GM12873 (cell line): ENCODE data around the gene PTPRT.

Experiments used
- CTCF ChIP-seq: IDR thresholded peaks from 2 replicates; pipeline ENCODE4 v1.5.1; 2012; ENCODE audit warnings: low read depth, mild to moderate bottlenecking, moderate library complexity, low read length, control low read depth; ENCODE audit not compliant: insufficient read depth; ENCODE audit errors: missing control alignments

Gene PTPRT

DNA sequence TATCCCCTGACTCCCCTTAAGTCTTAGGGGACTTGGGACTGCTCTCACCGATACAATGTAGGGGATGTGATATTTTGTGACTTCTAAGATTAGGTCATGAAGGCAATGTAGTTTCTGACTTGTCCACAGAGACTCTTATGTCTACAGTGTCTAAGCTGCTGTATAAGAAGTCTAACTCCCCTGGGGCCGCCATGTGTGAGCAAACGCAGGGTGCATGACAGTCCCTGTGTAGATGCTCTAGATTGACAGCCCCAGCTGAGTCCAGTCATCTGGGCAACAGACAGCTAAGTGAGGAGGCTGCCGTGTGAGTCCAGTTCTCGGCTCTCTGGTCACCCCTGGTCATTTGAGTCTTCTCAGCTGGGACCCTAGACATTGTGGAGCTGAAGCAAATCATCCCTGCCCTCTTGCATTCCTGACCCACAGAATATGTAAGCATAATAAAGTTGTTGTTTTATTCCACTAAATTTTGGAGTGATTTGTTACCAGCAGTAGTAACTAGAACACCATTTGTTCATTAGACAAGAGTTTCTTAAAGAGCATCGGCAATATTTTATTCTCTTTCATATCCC, 828.2 kb downstream of the PTPRT start:
- no peak for TF ChIP-seq CTCF

DNA sequence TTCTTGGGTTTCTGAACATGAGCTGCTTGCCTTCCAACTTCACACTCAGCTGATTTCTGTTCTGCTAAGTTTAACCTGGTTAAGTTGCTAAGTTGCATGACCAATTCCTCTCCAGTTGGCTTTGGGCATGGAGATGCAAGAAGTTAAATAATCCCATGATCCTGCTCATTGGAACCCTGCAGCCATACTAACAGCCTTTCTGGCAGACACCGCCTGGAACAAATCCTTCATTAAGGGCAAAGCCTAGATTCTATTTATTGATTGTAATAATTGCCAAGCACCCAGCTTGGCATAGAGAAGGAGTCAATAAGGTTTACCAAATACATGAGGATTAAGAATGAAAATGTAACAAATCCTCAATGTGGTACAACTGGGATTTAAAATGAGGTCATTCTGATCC, 829.1 kb downstream of the PTPRT start:
- TF ChIP-seq CTCF = no peak

DNA sequence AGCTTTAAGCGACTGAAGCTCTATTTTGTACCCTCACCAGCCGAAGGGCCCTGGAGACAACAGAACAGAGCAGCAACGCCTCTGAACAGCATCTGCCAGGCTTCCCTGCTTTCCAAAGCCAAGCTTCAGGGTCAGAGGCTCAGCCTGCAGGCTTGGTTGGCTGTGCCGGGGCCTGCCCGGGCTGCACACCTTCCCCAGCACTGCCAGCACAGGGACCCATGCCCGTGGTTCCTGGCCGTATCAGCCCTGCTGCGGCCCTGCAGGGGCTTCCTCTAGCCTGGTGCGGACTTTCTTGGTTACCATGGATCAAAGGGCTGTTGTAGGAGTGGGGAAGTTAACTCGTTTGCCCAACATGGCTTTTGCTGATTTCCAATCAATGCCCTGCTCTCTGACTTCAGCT, 830.1 kb downstream of the PTPRT start:
- TF ChIP-seq CTCF = no peak

GRCh38 chr20:42352096-42352495, 837.6 kb downstream of the PTPRT start:
- TF ChIP-seq CTCF = no peak

- TF ChIP-seq CTCF = no peak
Observed at GRCh38 chr20:42350521-42350920, 839.2 kb downstream of the PTPRT start.

DNA sequence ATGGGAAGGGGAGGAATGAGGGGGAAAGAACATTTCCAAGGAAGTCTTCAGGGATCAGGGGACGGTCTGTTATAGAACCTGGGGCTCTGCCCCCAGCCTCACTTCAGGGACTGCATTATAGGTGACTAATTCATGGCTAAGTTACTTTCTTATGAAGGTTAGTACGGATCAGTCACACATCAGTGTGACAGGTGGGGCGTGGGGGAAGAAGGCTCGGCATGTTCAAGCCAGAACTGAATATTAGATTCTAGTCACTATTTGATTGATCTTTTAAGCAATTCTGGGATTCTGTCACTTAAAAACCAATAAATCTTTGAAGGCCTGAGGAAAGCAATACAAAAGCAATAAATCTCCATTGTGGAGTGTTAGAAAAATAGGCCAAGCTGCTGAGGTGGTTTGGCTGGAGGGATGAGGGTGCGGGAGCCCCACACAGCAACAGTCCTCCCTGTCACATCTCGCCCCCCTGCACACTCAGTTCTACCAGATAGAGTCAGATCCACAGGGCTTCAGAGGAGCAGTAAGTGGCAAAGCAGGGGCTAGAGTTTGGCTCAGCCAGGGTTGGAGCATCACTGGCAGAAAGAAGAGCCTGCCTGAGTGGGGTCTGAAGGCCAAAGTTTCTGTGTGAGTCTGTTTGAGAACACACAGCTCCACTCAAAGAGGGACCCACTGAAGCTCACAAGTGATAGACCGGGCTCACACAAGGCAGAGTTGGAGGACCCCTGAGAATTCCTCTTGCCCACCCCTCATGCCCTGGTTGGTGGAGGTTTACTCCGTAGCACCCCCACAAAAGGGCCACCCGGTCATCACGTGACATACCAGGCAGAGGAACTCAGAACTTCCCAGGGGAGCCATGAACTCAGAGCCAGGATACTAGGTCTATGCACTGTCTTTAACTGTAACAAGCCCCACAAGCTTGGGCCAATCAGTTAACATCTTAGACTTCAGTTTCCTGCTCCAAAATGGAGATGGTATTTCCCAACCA, 843.2 kb downstream of the PTPRT start:
- no peak for TF ChIP-seq CTCF

- no peak for TF ChIP-seq CTCF
Observed at GRCh38 chr20:42341654-42342053, 848.1 kb downstream of the PTPRT start.
